ENCODE results near the gene ZNF683.

The ZNF683 gene

DNA sequence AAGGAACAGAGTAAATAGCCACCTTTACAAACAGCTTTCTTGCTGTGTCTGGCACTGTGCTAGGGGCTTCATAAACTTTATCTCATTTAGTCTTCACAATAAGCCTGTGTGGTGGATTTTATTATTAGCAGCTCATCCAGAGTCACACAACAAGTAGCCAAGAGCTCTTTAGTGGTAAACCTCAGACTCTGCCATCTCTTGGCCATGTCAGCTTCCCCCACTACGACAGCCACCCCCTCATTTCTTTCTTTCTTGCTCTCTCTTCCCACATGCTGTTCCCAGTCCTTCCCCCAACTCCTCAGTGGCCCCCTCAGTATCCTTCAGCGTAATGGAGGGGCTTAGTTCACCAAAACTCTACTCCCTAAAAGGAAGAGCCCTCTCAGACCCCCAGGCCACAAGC is 1.2 kb upstream of the ZNF683 start:
- DNase-seq (ENCODE audit: low read depth, low spot score) = no peak
- H3K4me3 ChIP-seq (ENCODE audit: low read depth, low read length) = no peak overlapping the region
- TF ChIP-seq CTCF (IDR thresholded peaks at IDR 0.05; ENCODE audit: low read depth, low read length) = no peak
- in situ Hi-C loops (cut with HindIII; ENCODE audit: low sequenced_read_pairs) = no loop called here

GRCh38 chr1:26373281-26373680 is 731 bp upstream of the ZNF683 start:
- DNase-seq (ENCODE audit: low read depth, low spot score) = no peak
- no peak for TF ChIP-seq CTCF (IDR thresholded peaks at IDR 0.05; ENCODE audit: low read depth, low read length)
- no peak overlapping the region for H3K4me3 ChIP-seq (ENCODE audit: low read depth, low read length)
- in situ Hi-C loops (cut with HindIII; ENCODE audit: low sequenced_read_pairs) = no loop called here

- no peak for TF ChIP-seq CTCF (IDR thresholded peaks at IDR 0.05; ENCODE audit: low read depth, low read length)
- DNase-seq (ENCODE audit: low read depth, low spot score) = no peak
- in situ Hi-C loops (cut with HindIII; ENCODE audit: low sequenced_read_pairs) = no loop called here
- H3K4me3 ChIP-seq (ENCODE audit: low read depth, low read length) = no peak overlapping the region
Measured at GRCh38 chr1:26372039-26372438, 511 bp downstream of the ZNF683 start.

- TF ChIP-seq CTCF (IDR thresholded peaks at IDR 0.05; ENCODE audit: low read depth, low read length) = no peak
- H3K4me3 ChIP-seq (ENCODE audit: low read depth, low read length) = no peak overlapping the region
- no peak for DNase-seq (ENCODE audit: low read depth, low spot score)
- in situ Hi-C loops (cut with HindIII; ENCODE audit: low sequenced_read_pairs) = no loop called here
Measured at GRCh38 chr1:26370591-26371382, 1.8 kb downstream of the ZNF683 start.

DNA sequence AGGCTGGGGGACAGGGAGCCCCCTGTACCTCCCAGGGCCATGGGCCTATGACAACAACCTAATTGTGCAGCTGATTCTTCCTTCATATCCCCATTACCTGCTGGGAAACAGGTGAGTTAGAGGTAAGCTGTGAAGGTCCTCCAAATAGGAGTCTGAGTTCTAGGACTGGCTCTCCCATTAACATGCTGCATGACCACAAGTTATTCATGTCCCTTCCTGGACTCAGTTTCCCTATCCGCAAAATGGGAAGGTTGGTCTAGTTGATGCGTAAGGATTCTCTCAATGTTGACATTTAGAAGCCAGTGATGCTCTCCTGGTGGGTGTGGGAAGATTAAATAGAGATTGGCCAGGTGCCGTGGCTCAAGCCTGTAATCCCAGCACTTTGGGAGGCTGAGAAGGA is 4.1 kb downstream of the ZNF683 start:
- in situ Hi-C loops (cut with HindIII; ENCODE audit: low sequenced_read_pairs) = no loop called here
- DNase-seq (ENCODE audit: low read depth, low spot score) = no peak
- H3K4me3 ChIP-seq (ENCODE audit: low read depth, low read length) = no peak overlapping the region
- TF ChIP-seq CTCF (IDR thresholded peaks at IDR 0.05; ENCODE audit: low read depth, low read length) = no peak

DNA sequence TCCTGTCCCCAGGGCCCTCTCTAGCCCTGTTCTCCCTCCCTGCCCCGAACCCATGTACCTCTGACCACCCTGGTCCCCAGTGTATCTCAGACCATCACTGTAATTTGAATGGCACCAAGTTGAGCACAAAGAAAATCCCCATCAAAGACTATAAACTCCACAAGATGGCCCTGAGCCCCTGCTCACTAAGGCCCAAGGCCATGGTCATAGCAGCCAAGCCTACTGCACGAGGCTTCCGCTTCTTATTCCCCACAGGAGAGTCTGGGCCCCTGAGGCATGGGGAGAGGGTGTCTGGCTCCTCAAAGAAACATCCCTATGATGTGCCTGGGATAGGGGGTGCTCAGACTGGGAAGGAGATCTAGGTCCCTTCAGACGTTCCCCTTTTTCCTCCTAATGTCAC is 4.5 kb downstream of the ZNF683 start:
- in situ Hi-C loops (cut with HindIII; ENCODE audit: low sequenced_read_pairs) = no loop called here
- DNase-seq (ENCODE audit: low read depth, low spot score) = no peak
- TF ChIP-seq CTCF (IDR thresholded peaks at IDR 0.05; ENCODE audit: low read depth, low read length) = no peak
- H3K4me3 ChIP-seq (ENCODE audit: low read depth, low read length) = no peak overlapping the region

All from astrocyte of the spinal cord (primary cell).